SK-N-SH (cell line): ENCODE data around the gene INHBB. TPM values are rescaled to one million over a fixed set of nuclear protein-coding genes. Genes with fewer than 3 reads are reported as not detected.

ENCODE experiments used
- CTCF ChIA-PET: fragments of 300-600, 350-600 bp; formaldehyde crosslinking; extraction: SDS; loops from one replicate; lab custom pipeline; 2021; lab: Yijun Ruan, JAX
- POLR2A ChIA-PET: fragments of 350-600 bp; sonication (Branson Sonifier 250); formaldehyde crosslinking; extraction: SDS; loops from one replicate; lab custom pipeline; 2020; ENCODE audit warnings: antibody characterized with exemption, inconsistent platforms; lab: Yijun Ruan, JAX
- DNase-seq: peaks from one replicate; pipeline ENCODE4 v3.0.0; 2012
- H2AFZ ChIP-seq: fragments of 200-600 bp; sonication (generic); 2 replicates; pipeline ENCODE4 v1.8.1; 2016; ENCODE audit warnings: antibody characterized with exemption, mild to moderate bottlenecking, low read depth
- H3F3A ChIP-seq: fragments of 200-600 bp; sonication (generic); replicated peaks from 2 replicates; pipeline ENCODE3; 2016; ENCODE audit warnings: antibody characterized with exemption, mild to moderate bottlenecking; ENCODE audit not compliant: insufficient read depth
- H3K27ac ChIP-seq, 2 experiments: fragments of 200-500 bp in 1 of 2; fragments of 200-600 bp in 1 of 2; sonication (Bioruptor generic) in 1 of 2; sonication (generic), shearing (Covaris generic) in 1 of 2; 2 replicates each; pipeline versions ENCODE4 v1.5.1 to v1.6.1; 2014 to 2016; ENCODE audit warnings: low read depth in 2 of 2, inconsistent platforms in 1 of 2, low read length in 1 of 2, mild to moderate bottlenecking in 1 of 2, mixed read lengths in 1 of 2
- H3K27me3 ChIP-seq: fragments of 200-600 bp; sonication (generic), shearing (Covaris generic); 2 replicates; pipeline ENCODE4 v1.6.1; 2016; ENCODE audit warnings: mixed run types; ENCODE audit not compliant: insufficient read depth
- H3K36me3 ChIP-seq, 2 experiments: fragments of 200-500 bp in 1 of 2; fragments of 200-600 bp in 1 of 2; sonication (Bioruptor generic) in 1 of 2; sonication (generic) in 1 of 2; replicated peaks in 1 of 2; 2 replicates each; pipeline versions ENCODE3 to v1.5.1; 2014 to 2016; ENCODE audit warnings: low read length in 1 of 2, mild to moderate bottlenecking in 1 of 2; ENCODE audit not compliant: insufficient read depth in 2 of 2, control insufficient read depth in 1 of 2
- H3K4me1 ChIP-seq, 2 experiments: fragments of 200-500 bp in 1 of 2; fragments of 200-600 bp in 1 of 2; sonication (Bioruptor generic) in 1 of 2; sonication (generic), shearing (Covaris generic) in 1 of 2; 2 replicates each; pipeline versions ENCODE4 v1.5.1 to v1.6.1; 2014 to 2016; ENCODE audit warnings: low read depth in 1 of 2, low read length in 1 of 2, mixed run types in 1 of 2; ENCODE audit not compliant: insufficient read depth in 2 of 2, control insufficient read depth in 1 of 2
- H3K4me2 ChIP-seq: fragments of 200-600 bp; sonication (generic), shearing (Covaris generic); 2 replicates; pipeline ENCODE4 v1.6.1; 2017; ENCODE audit warnings: mixed run types
- H3K4me3 ChIP-seq, 2 experiments: fragments of 200-500 bp in 1 of 2; fragments of 200-600 bp in 1 of 2; sonication (Bioruptor generic) in 1 of 2; sonication (generic), shearing (Covaris generic) in 1 of 2; 2 replicates each; pipeline versions ENCODE4 v1.5.1 to v1.8.1; 2014 to 2016; ENCODE audit warnings: low read depth in 2 of 2, inconsistent platforms in 1 of 2, low read length in 1 of 2, mild to moderate bottlenecking in 1 of 2, mixed read lengths in 1 of 2, moderate library complexity in 1 of 2
- H3K79me2 ChIP-seq: fragments of 200-600 bp; sonication (generic); 2 replicates; pipeline ENCODE4 v1.8.1; 2017; ENCODE audit warnings: mild to moderate bottlenecking; ENCODE audit not compliant: insufficient read depth
- H3K9ac ChIP-seq: fragments of 200-600 bp; sonication (generic); 2 replicates; pipeline ENCODE4 v1.6.1; 2017; ENCODE audit warnings: mixed run types
- H3K9me2 ChIP-seq: fragments of 200-600 bp; sonication (generic); 2 replicates; pipeline ENCODE4 v1.6.1; 2017; ENCODE audit warnings: mixed run types
- H3K9me3 ChIP-seq: fragments of 200-600 bp; sonication (generic); 2 replicates; pipeline ENCODE4 v1.6.1; 2017; ENCODE audit warnings: mixed run types, mild to moderate bottlenecking, moderate library complexity
- H4K20me1 ChIP-seq: fragments of 200-600 bp; sonication (generic); 2 replicates; pipeline ENCODE4 v1.6.1; 2017; ENCODE audit warnings: mild to moderate bottlenecking, mixed run types; ENCODE audit not compliant: insufficient read depth
- CHD2 ChIP-seq: fragments of 150-350 bp; IDR thresholded peaks from 2 replicates; pipeline ENCODE4 v1.6.1; 2018; ENCODE audit warnings: low read length; ENCODE audit not compliant: partially characterized antibody
- EP300 ChIP-seq, 2 experiments: IDR thresholded peaks; 2 replicates each; pipeline versions ENCODE4 v1.4.0 to v1.6.1; 2012; ENCODE audit warnings: borderline replicate concordance in 1 of 2, low read depth in 1 of 2, low read length in 1 of 2
- EZH2phosphoT487 ChIP-seq: fragments of 200-600 bp; sonication (generic); IDR thresholded peaks from 2 replicates; pipeline ENCODE4 v1.6.1; 2017; ENCODE audit warnings: low read depth, mixed run types, mild to moderate bottlenecking, antibody characterized with exemption, moderate library complexity, borderline replicate concordance
- FOSL2 ChIP-seq: IDR thresholded peaks from 2 replicates; pipeline ENCODE4 v1.4.0; 2012; ENCODE audit warnings: low read depth, mild to moderate bottlenecking, moderate library complexity, borderline replicate concordance
- GATA2 ChIP-seq: sonication (generic); formaldehyde crosslinking; IDR thresholded peaks from 2 replicates; pipeline ENCODE4 v1.5.0; 2020; ENCODE audit warnings: mild to moderate bottlenecking, missing genetic modification reagents
- MXI1 ChIP-seq: IDR thresholded peaks from 2 replicates; pipeline ENCODE4 v1.6.1; 2012; ENCODE audit warnings: mild to moderate bottlenecking, low read depth, low read length, improper control_type of control experiment
- NRF1 ChIP-seq: IDR thresholded peaks from 2 replicates; pipeline ENCODE4 v1.6.1; 2012; ENCODE audit warnings: low read depth, mild to moderate bottlenecking, low read length
- RAD21 ChIP-seq: IDR thresholded peaks from 2 replicates; pipeline ENCODE4 v1.6.1; 2012; ENCODE audit warnings: mild to moderate bottlenecking, low read length
- RXRA ChIP-seq: IDR thresholded peaks from 2 replicates; pipeline ENCODE4 v1.4.0; 2012; ENCODE audit warnings: low read depth, mild to moderate bottlenecking, borderline replicate concordance
- SMC3 ChIP-seq: IDR thresholded peaks from 2 replicates; pipeline ENCODE4 v1.6.1; 2012; ENCODE audit warnings: low read depth, low read length, improper control_type of control experiment
- TCF12 ChIP-seq: IDR thresholded peaks from 2 replicates; pipeline ENCODE4 v1.4.0; 2012
- TEAD4 ChIP-seq: IDR thresholded peaks from 2 replicates; pipeline ENCODE4 v1.4.0; 2012; ENCODE audit warnings: mild to moderate bottlenecking, borderline replicate concordance; ENCODE audit not compliant: insufficient read depth
- WGBS: methylation state at CpG from one replicate; pipeline ENCODE4 v1.1.6; 2017; ENCODE audit warnings: low lambda C conversion rate; 5-methylcytosine and 5-hydroxymethylcytosine counted together
- polyA plus RNA-seq, 3 experiments: library from polyadenylated mRNA; depleted of rRNA; stranded (reverse); fragments of >200 nt; gene quantifications; 2 replicates each; pipeline ENCODE4 v1.2.3, GENCODE V29; 2012
- TF ChIP-seq, protein P1 (sequence below): IDR thresholded peaks from 2 replicates; pipeline ENCODE4 v1.4.0; 2012; ENCODE audit warnings: low read depth
- TF ChIP-seq, protein P2 (sequence below): fragments of 150-350 bp; IDR thresholded peaks from 2 replicates; pipeline ENCODE4 v1.6.1; 2016; ENCODE audit warnings: mild to moderate bottlenecking, low read depth, low read length
- TF ChIP-seq, protein P3 (sequence below): IDR thresholded peaks from 2 replicates; pipeline ENCODE4 v1.4.0; 2012; ENCODE audit warnings: low read depth, borderline replicate concordance
- TF ChIP-seq, protein P4 (sequence below): IDR thresholded peaks from 2 replicates; pipeline ENCODE4 v1.6.1; 2012; ENCODE audit warnings: mild to moderate bottlenecking, low read depth, low read length, moderate library complexity
- TF ChIP-seq, protein P5 (sequence below): fragments of 200-600 bp; sonication (generic); IDR thresholded peaks from 2 replicates; pipeline ENCODE4 v1.6.1; 2017; ENCODE audit warnings: antibody characterized with exemption, mild to moderate bottlenecking, moderate library complexity
- TF ChIP-seq, protein P6 (sequence below): IDR thresholded peaks from 2 replicates; pipeline ENCODE4; 2012
- TF ChIP-seq, protein P7 (sequence below): fragments of 150-350 bp; IDR thresholded peaks from 2 replicates; pipeline ENCODE4 v1.6.1; 2017; ENCODE audit warnings: antibody characterized with exemption, low read length, low read depth, borderline replicate concordance

Gene INHBB
- polyA plus RNA-seq, 1 of the 3 experiments (the other 2 are of a cell fraction): 0.03 TPM

DNA sequence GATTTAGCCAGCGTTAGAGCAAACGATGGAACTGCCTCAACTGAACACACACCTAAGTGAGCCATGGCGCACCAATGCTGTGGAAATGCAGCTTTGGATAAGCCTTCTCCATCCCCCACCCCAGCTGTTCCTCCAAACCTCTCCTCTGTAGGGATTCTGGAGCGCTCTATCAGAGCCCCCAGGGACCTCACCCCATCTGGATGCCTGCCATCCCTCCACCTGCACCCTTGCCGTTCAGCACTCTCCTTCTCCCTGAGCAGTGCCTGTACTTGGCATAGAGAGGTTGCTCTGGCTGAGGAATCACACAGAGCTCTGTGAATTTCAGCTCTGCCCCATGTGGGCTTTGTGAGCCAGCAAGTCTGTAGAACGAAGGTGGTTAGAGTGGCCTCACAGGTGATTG, 42.8 kb upstream of the INHBB start:
- 97% methylated on average over 4 of the region's 6 CpGs for WGBS
- H3K9me2 ChIP-seq: no peaks in the 10 kb centered on the region
- no peak overlapping the region for H3K27ac ChIP-seq
- H3K79me2 ChIP-seq: no peaks in the 10 kb centered on the region
- H3K27me3 ChIP-seq: no peaks in the 10 kb centered on the region
- no peaks in the 10 kb centered on the region for H3K4me1 ChIP-seq
- no peak overlapping the region for H3K9ac ChIP-seq
- ChIA-PET CTCF (interaction anchor here (0.9 to 2.2 kb wide), 5 partner anchors 8 to 35 kb away, joined by 3 to 11 read pairs (median 4); no protein-coding TSS in a partner anchor), POLR2A (no interaction called here)
- no peak overlapping the region for H3K4me3 ChIP-seq
- H3F3A ChIP-seq: no peaks in the 10 kb centered on the region
- TF ChIP-seq CHD2 (no peak), GATA2 (no peak), FOSL2 (no peak), TEAD4 (no peak), NRF1 (no peak), RAD21 (no peak), EZH2phosphoT487 (no peak), SMC3 (no peak), TCF12 (no peak), EP300 (IDR thresholded peaks at IDR 0.05; ENCODE audit: borderline replicate concordance in 1 of 2, low read depth in 1 of 2, low read length in 1 of 2) (no peak), MXI1 (no peak), RXRA (no peak)
- TF ChIP-seq, protein P1, sequence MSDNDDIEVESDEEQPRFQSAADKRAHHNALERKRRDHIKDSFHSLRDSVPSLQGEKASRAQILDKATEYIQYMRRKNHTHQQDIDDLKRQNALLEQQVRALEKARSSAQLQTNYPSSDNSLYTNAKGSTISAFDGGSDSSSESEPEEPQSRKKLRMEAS: no peak
- TF ChIP-seq, protein P2, sequence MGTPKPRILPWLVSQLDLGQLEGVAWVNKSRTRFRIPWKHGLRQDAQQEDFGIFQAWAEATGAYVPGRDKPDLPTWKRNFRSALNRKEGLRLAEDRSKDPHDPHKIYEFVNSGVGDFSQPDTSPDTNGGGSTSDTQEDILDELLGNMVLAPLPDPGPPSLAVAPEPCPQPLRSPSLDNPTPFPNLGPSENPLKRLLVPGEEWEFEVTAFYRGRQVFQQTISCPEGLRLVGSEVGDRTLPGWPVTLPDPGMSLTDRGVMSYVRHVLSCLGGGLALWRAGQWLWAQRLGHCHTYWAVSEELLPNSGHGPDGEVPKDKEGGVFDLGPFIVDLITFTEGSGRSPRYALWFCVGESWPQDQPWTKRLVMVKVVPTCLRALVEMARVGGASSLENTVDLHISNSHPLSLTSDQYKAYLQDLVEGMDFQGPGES: no peak
- TF ChIP-seq, protein P3, sequence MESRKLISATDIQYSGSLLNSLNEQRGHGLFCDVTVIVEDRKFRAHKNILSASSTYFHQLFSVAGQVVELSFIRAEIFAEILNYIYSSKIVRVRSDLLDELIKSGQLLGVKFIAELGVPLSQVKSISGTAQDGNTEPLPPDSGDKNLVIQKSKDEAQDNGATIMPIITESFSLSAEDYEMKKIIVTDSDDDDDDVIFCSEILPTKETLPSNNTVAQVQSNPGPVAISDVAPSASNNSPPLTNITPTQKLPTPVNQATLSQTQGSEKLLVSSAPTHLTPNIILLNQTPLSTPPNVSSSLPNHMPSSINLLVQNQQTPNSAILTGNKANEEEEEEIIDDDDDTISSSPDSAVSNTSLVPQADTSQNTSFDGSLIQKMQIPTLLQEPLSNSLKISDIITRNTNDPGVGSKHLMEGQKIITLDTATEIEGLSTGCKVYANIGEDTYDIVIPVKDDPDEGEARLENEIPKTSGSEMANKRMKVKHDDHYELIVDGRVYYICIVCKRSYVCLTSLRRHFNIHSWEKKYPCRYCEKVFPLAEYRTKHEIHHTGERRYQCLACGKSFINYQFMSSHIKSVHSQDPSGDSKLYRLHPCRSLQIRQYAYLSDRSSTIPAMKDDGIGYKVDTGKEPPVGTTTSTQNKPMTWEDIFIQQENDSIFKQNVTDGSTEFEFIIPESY: no peak
- TF ChIP-seq, protein P4, sequence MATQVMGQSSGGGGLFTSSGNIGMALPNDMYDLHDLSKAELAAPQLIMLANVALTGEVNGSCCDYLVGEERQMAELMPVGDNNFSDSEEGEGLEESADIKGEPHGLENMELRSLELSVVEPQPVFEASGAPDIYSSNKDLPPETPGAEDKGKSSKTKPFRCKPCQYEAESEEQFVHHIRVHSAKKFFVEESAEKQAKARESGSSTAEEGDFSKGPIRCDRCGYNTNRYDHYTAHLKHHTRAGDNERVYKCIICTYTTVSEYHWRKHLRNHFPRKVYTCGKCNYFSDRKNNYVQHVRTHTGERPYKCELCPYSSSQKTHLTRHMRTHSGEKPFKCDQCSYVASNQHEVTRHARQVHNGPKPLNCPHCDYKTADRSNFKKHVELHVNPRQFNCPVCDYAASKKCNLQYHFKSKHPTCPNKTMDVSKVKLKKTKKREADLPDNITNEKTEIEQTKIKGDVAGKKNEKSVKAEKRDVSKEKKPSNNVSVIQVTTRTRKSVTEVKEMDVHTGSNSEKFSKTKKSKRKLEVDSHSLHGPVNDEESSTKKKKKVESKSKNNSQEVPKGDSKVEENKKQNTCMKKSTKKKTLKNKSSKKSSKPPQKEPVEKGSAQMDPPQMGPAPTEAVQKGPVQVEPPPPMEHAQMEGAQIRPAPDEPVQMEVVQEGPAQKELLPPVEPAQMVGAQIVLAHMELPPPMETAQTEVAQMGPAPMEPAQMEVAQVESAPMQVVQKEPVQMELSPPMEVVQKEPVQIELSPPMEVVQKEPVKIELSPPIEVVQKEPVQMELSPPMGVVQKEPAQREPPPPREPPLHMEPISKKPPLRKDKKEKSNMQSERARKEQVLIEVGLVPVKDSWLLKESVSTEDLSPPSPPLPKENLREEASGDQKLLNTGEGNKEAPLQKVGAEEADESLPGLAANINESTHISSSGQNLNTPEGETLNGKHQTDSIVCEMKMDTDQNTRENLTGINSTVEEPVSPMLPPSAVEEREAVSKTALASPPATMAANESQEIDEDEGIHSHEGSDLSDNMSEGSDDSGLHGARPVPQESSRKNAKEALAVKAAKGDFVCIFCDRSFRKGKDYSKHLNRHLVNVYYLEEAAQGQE: no peak
- TF ChIP-seq, protein P5, sequence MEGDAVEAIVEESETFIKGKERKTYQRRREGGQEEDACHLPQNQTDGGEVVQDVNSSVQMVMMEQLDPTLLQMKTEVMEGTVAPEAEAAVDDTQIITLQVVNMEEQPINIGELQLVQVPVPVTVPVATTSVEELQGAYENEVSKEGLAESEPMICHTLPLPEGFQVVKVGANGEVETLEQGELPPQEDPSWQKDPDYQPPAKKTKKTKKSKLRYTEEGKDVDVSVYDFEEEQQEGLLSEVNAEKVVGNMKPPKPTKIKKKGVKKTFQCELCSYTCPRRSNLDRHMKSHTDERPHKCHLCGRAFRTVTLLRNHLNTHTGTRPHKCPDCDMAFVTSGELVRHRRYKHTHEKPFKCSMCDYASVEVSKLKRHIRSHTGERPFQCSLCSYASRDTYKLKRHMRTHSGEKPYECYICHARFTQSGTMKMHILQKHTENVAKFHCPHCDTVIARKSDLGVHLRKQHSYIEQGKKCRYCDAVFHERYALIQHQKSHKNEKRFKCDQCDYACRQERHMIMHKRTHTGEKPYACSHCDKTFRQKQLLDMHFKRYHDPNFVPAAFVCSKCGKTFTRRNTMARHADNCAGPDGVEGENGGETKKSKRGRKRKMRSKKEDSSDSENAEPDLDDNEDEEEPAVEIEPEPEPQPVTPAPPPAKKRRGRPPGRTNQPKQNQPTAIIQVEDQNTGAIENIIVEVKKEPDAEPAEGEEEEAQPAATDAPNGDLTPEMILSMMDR: no peak
- TF ChIP-seq, protein P6, sequence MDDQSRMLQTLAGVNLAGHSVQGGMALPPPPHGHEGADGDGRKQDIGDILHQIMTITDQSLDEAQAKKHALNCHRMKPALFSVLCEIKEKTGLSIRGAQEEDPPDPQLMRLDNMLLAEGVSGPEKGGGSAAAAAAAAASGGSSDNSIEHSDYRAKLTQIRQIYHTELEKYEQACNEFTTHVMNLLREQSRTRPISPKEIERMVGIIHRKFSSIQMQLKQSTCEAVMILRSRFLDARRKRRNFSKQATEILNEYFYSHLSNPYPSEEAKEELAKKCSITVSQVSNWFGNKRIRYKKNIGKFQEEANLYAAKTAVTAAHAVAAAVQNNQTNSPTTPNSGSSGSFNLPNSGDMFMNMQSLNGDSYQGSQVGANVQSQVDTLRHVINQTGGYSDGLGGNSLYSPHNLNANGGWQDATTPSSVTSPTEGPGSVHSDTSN: no peak
- TF ChIP-seq, protein P7, sequence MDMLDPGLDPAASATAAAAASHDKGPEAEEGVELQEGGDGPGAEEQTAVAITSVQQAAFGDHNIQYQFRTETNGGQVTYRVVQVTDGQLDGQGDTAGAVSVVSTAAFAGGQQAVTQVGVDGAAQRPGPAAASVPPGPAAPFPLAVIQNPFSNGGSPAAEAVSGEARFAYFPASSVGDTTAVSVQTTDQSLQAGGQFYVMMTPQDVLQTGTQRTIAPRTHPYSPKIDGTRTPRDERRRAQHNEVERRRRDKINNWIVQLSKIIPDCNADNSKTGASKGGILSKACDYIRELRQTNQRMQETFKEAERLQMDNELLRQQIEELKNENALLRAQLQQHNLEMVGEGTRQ: no peak
- 0 out of 2 replicates have a peak, but pooled peaks cover 7% of the 10 kb centered on the region for H4K20me1 ChIP-seq
- peaks cover 10 to 14% of the 10 kb centered on the region in 2 experiments for H3K36me3 ChIP-seq
- no peak for DNase-seq
- H3K9me3 ChIP-seq: no peaks in the 10 kb centered on the region
- no peak overlapping the region for H2AFZ ChIP-seq
- no peak overlapping the region for H3K4me2 ChIP-seq
